ENCODE measurements around the gene ABCC2.

DNA sequence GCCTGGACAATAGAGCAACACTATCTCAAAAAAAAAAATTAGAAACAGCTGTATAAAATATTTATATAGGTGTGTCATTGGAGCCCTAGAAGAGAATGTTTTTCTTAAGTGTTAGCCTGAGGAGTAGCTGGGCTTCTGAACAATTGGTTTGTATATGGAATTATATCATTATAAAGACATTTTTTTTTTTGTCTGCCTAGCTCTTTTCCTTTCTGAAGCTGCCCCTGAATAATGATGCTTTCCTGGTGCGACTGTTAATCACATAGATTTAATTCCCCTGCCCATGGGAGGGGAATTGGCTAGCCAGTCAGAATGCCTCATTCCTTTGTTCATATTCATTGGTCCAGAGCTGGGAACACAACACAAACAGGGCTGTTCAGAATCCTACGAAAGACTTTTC, 13.9 kb upstream of the ABCC2 start:
- TF ChIP-seq CTCF (IDR thresholded peaks at IDR 0.05; ENCODE audit: low read depth, low read length) = no peak
- TF ChIP-seq EZH2phosphoT487 (IDR thresholded peaks at IDR 0.05; ENCODE audit: low read depth) = no peak

All from OCI-LY3 (cell line).